CD14-positive monocyte (primary cell): ENCODE results near the gene NUAK1. TPM values are rescaled to one million over a fixed set of nuclear protein-coding genes. Genes with fewer than 3 reads are reported as not detected.

ENCODE experiments used
- DNase-seq, 3 donors: peaks; one replicate each; pipeline ENCODE4 v3.0.0-alpha.2; 2011 to 2022
- H2AFZ ChIP-seq: 2 replicates; pipeline ENCODE4 v1.6.0; 2012; ENCODE audit warnings: mild to moderate bottlenecking, low read depth, low read length, inconsistent platforms; ENCODE audit not compliant: insufficient read depth, poor library complexity, severe bottlenecking
- H3K27ac ChIP-seq, 2 donors: 1 replicate in 1 of 2; 2 replicates in 1 of 2; pipeline ENCODE4 v1.5.1; 2012 to 2013; ENCODE audit warnings: low read length in 2 of 2, control low read depth in 1 of 2, inconsistent platforms in 1 of 2, low read depth in 1 of 2, mild to moderate bottlenecking in 1 of 2
- H3K27me3 ChIP-seq, 2 donors: one replicate each; pipeline versions ENCODE4 v1.6.0 to v1.6.1; 2011 to 2013; ENCODE audit warnings: low read length in 2 of 2; ENCODE audit not compliant: control insufficient read depth in 2 of 2, insufficient read depth in 2 of 2
- H3K36me3 ChIP-seq, 2 donors: replicated peaks in 1 of 2; 1 replicate in 1 of 2; 2 replicates in 1 of 2; pipeline versions ENCODE4 v1.5.1 to v1.6.1; 2012 to 2013; ENCODE audit warnings: low read length in 2 of 2, control low read depth in 1 of 2, inconsistent platforms in 1 of 2, mild to moderate bottlenecking in 1 of 2; ENCODE audit not compliant: insufficient read depth in 2 of 2, control insufficient read depth in 1 of 2
- H3K4me1 ChIP-seq, 2 donors: 1 replicate in 1 of 2; 2 replicates in 1 of 2; pipeline versions ENCODE4 v1.5.1 to v1.6.1; 2012 to 2013; ENCODE audit warnings: low read length in 2 of 2, control low read depth in 1 of 2, inconsistent platforms in 1 of 2, mild to moderate bottlenecking in 1 of 2, moderate library complexity in 1 of 2; ENCODE audit not compliant: insufficient read depth in 2 of 2, control insufficient read depth in 1 of 2
- H3K4me2 ChIP-seq: replicated peaks from 2 replicates; pipeline ENCODE3; 2012; ENCODE audit warnings: low read length, moderate library complexity, mild to moderate bottlenecking; ENCODE audit not compliant: poor library complexity, severe bottlenecking; ENCODE audit errors: extremely low read depth
- H3K4me3 ChIP-seq, 3 experiments: fragments of 200-600 bp in 1 of 3; sonication (generic) in 1 of 3; replicated peaks in 1 of 3; 1 replicate in 2 of 3; 2 replicates in 1 of 3; pipeline ENCODE4 v1.5.1; 2011 to 2013; ENCODE audit warnings: low read length in 3 of 3, mild to moderate bottlenecking in 3 of 3, control low read depth in 2 of 3, low read depth in 2 of 3, inconsistent platforms in 1 of 3, moderate library complexity in 1 of 3
- H3K79me2 ChIP-seq: 2 replicates; pipeline ENCODE4 v1.6.0; 2012; ENCODE audit warnings: mild to moderate bottlenecking, control low read depth, inconsistent platforms, low read length, moderate library complexity; ENCODE audit not compliant: insufficient read depth
- H3K9ac ChIP-seq: 2 replicates; pipeline ENCODE4 v1.6.0; 2017; ENCODE audit warnings: low read length, mild to moderate bottlenecking; ENCODE audit not compliant: insufficient read depth, poor library complexity, severe bottlenecking
- H3K9me3 ChIP-seq, 2 donors: replicated peaks in 1 of 2; 1 replicate in 1 of 2; 2 replicates in 1 of 2; pipeline versions ENCODE4 v1.5.1 to v1.6.1; 2012 to 2013; ENCODE audit warnings: low read length in 2 of 2, control low read depth in 1 of 2; ENCODE audit not compliant: control insufficient read depth in 1 of 2, insufficient read depth in 1 of 2
- H4K20me1 ChIP-seq: 2 replicates; pipeline ENCODE4 v1.6.0; 2012; ENCODE audit warnings: mild to moderate bottlenecking, low read length, control low read depth, moderate library complexity; ENCODE audit not compliant: insufficient read depth
- H3K27ac Mint-ChIP-seq, 7 donors: one replicate each; pipeline ENCODE4 v1.8.0; 2020; ENCODE audit warnings: mild to moderate bottlenecking in 7 of 7, mixed read lengths in 7 of 7, moderate library complexity in 6 of 7, inconsistent platforms in 2 of 7
- H3K27me3 Mint-ChIP-seq, 3 donors: one replicate each; pipeline ENCODE4 v1.8.0; 2021 to 2022; ENCODE audit warnings: low read depth in 3 of 3, mild to moderate bottlenecking in 3 of 3, mixed read lengths in 3 of 3, moderate library complexity in 3 of 3, inconsistent platforms in 1 of 3
- H3K36me3 Mint-ChIP-seq, 2 donors: one replicate each; pipeline ENCODE4 v1.8.0; 2020; ENCODE audit warnings: mixed read lengths in 2 of 2, inconsistent platforms in 1 of 2, mild to moderate bottlenecking in 1 of 2
- H3K4me1 Mint-ChIP-seq: one replicate; pipeline ENCODE4 v1.8.0; 2020; ENCODE audit warnings: mild to moderate bottlenecking, mixed read lengths
- H3K4me3 Mint-ChIP-seq, 2 donors: one replicate each; pipeline ENCODE4 v1.8.0; 2020; ENCODE audit warnings: mild to moderate bottlenecking in 2 of 2, mixed read lengths in 2 of 2, moderate library complexity in 1 of 2
- H3K9me3 Mint-ChIP-seq, 7 donors: one replicate each; pipeline ENCODE4 v1.8.0; 2020 to 2022; ENCODE audit warnings: mixed read lengths in 7 of 7, mild to moderate bottlenecking in 6 of 7, moderate library complexity in 6 of 7, inconsistent platforms in 2 of 7
- WGBS: methylation state at CpG from one replicate; pipeline ENCODE4 v1.1.5; 2013; ENCODE audit warnings: missing lambda C conversion rate; ENCODE audit not compliant: insufficient coverage; 5-methylcytosine and 5-hydroxymethylcytosine counted together
- intact Hi-C, 2 donors: fragments of 100-400 bp; cut with micrococcal nuclease; formaldehyde crosslinking; loops; one replicate each; pipeline versions ENCODE4 v1.15.0 to v1.15.1; 2023
- polyA plus RNA-seq, 3 donors: library from polyadenylated mRNA; depleted of rRNA in 1 of 3; unstranded in 2 of 3; stranded (reverse) in 1 of 3; fragments of 300-500 nt in 2 of 3; fragments of >200 nt in 1 of 3; fragmentation: Illumina TruSeq in 2 of 3; gene quantifications; 1 replicate in 2 of 3; 2 replicates in 1 of 3; pipeline ENCODE4 v1.2.3, GENCODE V29; 2012 to 2021
- TF ChIP-seq, protein P1 (sequence below): fragments of 200-600 bp; IDR thresholded peaks from one replicate; pipeline ENCODE4 v1.8.0; 2022; ENCODE audit warnings: antibody characterized with exemption, mild to moderate bottlenecking

Gene NUAK1
- polyA plus RNA-seq, 3 donors, result not detected

DNA sequence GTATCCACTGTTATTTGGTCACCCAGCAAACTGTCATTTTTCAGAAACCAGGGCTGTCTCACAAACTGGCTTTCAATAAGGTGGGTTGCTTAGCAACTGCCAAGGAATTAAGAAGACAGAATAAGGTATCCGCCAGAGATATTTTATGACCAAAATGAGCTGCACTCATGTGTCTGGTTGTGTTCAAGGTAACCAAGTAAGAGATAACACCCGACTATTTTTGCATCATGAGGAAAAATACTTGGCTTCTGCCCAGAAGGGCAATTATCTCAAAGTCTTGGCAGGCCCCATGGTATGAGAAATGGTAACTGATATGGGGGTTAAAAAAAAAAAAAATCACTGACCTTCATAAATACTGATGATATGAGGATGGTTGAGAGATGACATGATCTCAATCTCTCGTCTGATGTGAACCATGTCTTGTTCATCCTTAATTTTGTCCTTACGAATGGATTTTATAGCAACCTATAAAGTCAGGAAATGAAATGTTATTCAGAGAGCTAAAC, 32.6 kb downstream of the NUAK1 start:
- intact Hi-C loops, result no loop called here
- no peaks in the 10 kb centered on the region for H3K36me3 ChIP-seq
- Mint-ChIP-seq H3K4me1 (no peaks in the 10 kb centered on the region), H3K4me3 (no peak overlapping the region), H3K27ac (no peak overlapping the region), H3K27me3 (peaks cover 6 to 21% (median 9%) of the 10 kb centered on the region in 3 donors), H3K36me3 (no peaks in the 10 kb centered on the region), H3K9me3 (no peaks in the 10 kb centered on the region)
- no peak overlapping the region for H3K4me3 ChIP-seq
- no peaks in the 10 kb centered on the region for H3K9me3 ChIP-seq
- 96% methylated on average over 3 of the region's 4 CpGs for WGBS
- no peak overlapping the region for H2AFZ ChIP-seq
- no peak overlapping the region for H3K27ac ChIP-seq
- no peaks in the 10 kb centered on the region for H3K4me1 ChIP-seq
- no peak overlapping the region for H3K4me2 ChIP-seq
- TF ChIP-seq, protein P1, sequence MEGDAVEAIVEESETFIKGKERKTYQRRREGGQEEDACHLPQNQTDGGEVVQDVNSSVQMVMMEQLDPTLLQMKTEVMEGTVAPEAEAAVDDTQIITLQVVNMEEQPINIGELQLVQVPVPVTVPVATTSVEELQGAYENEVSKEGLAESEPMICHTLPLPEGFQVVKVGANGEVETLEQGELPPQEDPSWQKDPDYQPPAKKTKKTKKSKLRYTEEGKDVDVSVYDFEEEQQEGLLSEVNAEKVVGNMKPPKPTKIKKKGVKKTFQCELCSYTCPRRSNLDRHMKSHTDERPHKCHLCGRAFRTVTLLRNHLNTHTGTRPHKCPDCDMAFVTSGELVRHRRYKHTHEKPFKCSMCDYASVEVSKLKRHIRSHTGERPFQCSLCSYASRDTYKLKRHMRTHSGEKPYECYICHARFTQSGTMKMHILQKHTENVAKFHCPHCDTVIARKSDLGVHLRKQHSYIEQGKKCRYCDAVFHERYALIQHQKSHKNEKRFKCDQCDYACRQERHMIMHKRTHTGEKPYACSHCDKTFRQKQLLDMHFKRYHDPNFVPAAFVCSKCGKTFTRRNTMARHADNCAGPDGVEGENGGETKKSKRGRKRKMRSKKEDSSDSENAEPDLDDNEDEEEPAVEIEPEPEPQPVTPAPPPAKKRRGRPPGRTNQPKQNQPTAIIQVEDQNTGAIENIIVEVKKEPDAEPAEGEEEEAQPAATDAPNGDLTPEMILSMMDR, result no peak
- H3K9ac ChIP-seq, result no peak overlapping the region
- peaks cover 2 to 7% of the 10 kb centered on the region in 2 donors for H3K27me3 ChIP-seq
- H3K79me2 ChIP-seq, result no peaks in the 10 kb centered on the region
- DNase-seq, result no peak
- no peaks in the 10 kb centered on the region for H4K20me1 ChIP-seq

DNA sequence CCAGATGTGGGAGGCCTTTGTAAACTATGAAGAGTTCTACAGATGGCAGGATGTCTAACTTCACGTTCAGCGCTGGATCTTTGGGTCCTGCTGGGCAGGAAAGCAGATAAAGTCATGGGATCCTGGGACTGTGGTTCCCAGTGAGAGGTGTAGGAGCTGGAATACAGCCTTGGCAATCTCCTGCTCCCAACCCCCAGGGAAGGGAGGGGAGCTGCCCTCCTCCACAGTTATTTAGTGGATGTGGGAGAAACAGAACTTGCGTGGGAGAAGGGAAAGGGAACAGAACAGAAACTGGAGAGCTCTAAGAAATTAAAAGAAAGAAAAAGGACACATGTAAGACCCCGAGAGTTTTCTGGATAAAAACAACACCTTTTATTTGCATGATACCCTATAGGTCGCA, 37.0 kb downstream of the NUAK1 start:
- Mint-ChIP-seq H3K36me3 (no peaks in the 10 kb centered on the region), H3K9me3 (no peaks in the 10 kb centered on the region), H3K4me3 (no peak overlapping the region), H3K4me1 (no peaks in the 10 kb centered on the region), H3K27me3 (peaks cover 12 to 22% (median 12%) of the 10 kb centered on the region in 3 donors), H3K27ac (no peak overlapping the region)
- no peaks in the 10 kb centered on the region for H3K4me1 ChIP-seq
- H3K27me3 ChIP-seq, result peaks cover 4 to 6% of the 10 kb centered on the region in 2 donors
- DNase-seq, result no peak
- H3K4me2 ChIP-seq, result no peak overlapping the region
- TF ChIP-seq, protein P1, result no peak
- WGBS, result no CpG with 5 or more reads among the region's 5 CpGs
- no peak overlapping the region for H3K27ac ChIP-seq
- no peak overlapping the region for H3K4me3 ChIP-seq
- H3K9me3 ChIP-seq, result no peaks in the 10 kb centered on the region
- no peaks in the 10 kb centered on the region for H3K79me2 ChIP-seq
- no peaks in the 10 kb centered on the region for H4K20me1 ChIP-seq
- no peaks in the 10 kb centered on the region for H3K36me3 ChIP-seq
- no peak overlapping the region for H2AFZ ChIP-seq
- intact Hi-C loops, result no loop called here
- no peak overlapping the region for H3K9ac ChIP-seq
